Measurements from ENCODE around the gene ALDOC.

Gene ALDOC

GRCh38 chr17:28551421-28552175, 25.1 kb downstream of the ALDOC start:
- FAIRE-seq = no peak

- FAIRE-seq = no peak
Observed at GRCh38 chr17:28550858-28551257, 25.8 kb downstream of the ALDOC start.

- no peak for FAIRE-seq
Observed at GRCh38 chr17:28549236-28550132, 27.2 kb downstream of the ALDOC start.

GRCh38 chr17:28548417-28549130, 28.1 kb downstream of the ALDOC start:
- no peak for FAIRE-seq

- FAIRE-seq = no peak
Observed at GRCh38 chr17:28547623-28548416, 28.9 kb downstream of the ALDOC start.

- FAIRE-seq = no peak
Observed at GRCh38 chr17:28547096-28547622, 29.5 kb downstream of the ALDOC start.

GRCh38 chr17:28545787-28546415, 30.8 kb downstream of the ALDOC start:
- FAIRE-seq = no peak

- FAIRE-seq = no peak
Observed at GRCh38 chr17:28545141-28545503, 31.6 kb downstream of the ALDOC start.

- FAIRE-seq = no peak
Observed at GRCh38 chr17:28544402-28545140, 32.1 kb downstream of the ALDOC start.

GRCh38 chr17:28541439-28541838, 35.3 kb downstream of the ALDOC start:
- no peak for FAIRE-seq

GRCh38 chr17:28540231-28540630, 36.5 kb downstream of the ALDOC start:
- FAIRE-seq = no peak

- FAIRE-seq = no peak
Observed at GRCh38 chr17:28538296-28538895, 38.3 kb downstream of the ALDOC start.

GRCh38 chr17:28537219-28537610, 39.5 kb downstream of the ALDOC start:
- no peak for FAIRE-seq

GRCh38 chr17:28536532-28537218, 40.0 kb downstream of the ALDOC start:
- FAIRE-seq = no peak

- no peak for FAIRE-seq
Observed at GRCh38 chr17:28534740-28535375, 41.8 kb downstream of the ALDOC start.

- FAIRE-seq = no peak
Observed at GRCh38 chr17:28533091-28533807, 43.4 kb downstream of the ALDOC start.

GRCh38 chr17:28532050-28532960, 44.4 kb downstream of the ALDOC start:
- no peak for FAIRE-seq

GRCh38 chr17:28530926-28531325, 45.8 kb downstream of the ALDOC start:
- no peak for FAIRE-seq

Measured in endometrium (tissue), 2 donors.